HuH-7 (cell line): ENCODE data around the gene RUFY2.
"Not testable (repeated sequence)": the region's sequence is repeated elsewhere in the genome, so short reads cannot be mapped to it uniquely, and the experiment has no call there.

Source experiments
- DNase-seq: peaks from one replicate; pipeline ENCODE4 v3.0.0; 2011; ENCODE audit warnings: low spot score

The RUFY2 gene

DNA sequence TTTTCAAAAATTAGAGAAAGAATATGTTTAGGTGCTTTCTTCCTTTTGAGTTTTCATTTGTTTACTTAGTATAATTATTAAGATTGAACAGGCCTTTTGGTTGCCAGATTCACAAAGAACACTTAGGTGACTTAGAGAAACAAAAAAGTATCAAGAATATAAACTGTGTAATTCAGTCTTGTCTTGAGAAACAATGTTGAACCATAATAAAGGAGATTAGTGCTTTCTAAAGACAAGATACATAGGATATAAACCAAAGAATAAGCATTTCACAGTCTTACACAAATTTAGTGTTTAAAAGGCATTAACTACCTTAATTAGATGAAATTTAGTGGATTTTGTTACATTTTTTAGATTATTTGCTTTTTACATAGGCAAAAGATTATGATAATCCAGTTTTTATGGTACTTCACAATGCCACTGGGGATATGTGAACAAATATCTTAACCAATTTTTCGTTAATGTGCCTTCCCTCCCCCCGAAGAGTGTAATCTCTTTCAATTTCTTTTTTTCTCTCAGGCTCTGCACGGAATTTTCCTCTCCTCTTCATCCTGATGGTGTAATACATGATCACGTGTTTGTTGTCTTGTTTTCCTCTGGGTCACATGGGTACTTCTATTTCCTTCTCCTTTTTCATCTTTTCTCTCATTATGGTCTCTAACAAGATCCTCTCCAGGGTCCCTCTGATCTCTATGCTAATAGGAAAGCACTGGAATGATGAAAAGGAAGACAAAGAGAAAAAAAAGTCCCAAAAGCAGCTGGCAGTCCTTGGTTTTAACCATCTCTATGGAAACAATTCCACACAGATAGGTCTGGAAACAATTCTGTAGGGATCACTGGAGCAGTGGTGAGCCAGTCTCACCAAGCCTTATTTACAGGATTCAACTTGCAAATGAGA is 78.9 kb downstream of the RUFY2 start:
- DNase-seq = peak; percentile 48

DNA sequence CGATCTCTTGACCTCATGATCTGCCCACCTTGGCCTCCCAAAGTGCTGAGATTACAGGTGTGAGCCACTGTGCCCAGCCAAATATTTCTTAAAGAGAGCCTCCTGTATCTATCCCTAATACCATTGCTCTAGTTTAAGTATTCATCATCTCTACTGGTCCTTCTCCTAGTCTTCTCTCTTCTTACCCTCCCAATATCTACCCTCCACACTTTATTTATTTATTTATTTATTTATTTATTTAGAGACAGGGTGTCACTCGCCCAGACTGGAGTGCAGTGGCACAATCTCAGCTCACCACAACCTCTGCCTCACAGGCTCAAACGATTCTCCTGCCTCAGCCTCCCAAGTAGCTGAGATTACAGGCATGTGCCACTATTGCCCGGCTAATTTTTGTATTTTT is 82.7 kb downstream of the RUFY2 start:
- DNase-seq = not testable (repeated sequence)

DNA sequence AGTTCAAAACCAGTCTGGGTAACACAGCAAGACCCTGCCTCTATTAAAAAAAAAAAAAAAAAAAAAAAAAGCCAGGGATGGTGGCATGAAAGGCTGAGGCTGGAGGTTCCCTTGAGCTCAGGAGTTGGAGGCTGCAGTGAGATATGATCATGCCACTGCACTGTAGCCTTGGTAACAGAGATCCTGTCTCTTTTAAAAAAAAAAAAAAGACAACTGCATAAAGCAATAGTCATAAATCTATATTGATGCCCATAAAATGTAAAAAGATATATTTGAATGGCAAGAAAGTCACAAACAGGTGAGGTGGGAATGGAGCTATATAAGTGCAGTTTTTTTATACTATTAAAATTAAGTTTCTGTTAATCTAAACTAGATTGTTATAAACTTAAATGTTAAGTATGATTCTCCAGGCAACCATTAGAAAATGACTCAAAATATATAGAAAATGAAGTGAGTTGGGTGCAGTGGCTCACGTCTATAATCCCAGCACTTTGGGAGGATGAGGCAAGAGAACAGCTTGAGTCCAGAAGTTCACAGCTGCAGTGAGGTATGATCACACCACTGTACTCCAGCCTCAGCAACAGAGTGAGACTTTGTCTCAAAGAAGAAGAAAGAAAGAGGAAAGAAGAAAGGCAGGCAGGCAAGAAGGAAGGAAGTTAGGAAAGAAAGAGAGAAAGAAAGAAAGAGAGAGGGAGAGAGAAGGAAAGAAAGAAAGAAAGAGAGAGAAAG is 88.6 kb downstream of the RUFY2 start:
- no peak for DNase-seq

DNA sequence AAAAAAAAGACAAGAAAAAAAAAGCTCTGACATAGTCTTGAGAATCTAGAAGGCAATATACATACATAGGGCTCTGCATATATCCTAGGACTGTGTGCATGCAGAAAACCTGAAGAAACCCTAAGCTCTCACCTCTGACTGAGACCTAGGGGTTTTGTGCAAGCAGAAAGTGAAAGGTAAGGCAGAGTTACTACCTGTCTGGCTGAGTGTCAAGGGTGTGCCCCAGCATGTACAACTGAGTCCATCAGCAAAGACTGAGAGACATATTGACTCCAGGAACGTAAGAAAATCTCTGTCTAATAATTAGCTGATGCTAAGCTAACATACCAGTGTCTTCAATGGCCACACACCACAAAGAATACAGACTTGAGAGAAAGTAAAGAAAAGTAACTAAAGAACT is 91.5 kb downstream of the RUFY2 start:
- no peak for DNase-seq

DNA sequence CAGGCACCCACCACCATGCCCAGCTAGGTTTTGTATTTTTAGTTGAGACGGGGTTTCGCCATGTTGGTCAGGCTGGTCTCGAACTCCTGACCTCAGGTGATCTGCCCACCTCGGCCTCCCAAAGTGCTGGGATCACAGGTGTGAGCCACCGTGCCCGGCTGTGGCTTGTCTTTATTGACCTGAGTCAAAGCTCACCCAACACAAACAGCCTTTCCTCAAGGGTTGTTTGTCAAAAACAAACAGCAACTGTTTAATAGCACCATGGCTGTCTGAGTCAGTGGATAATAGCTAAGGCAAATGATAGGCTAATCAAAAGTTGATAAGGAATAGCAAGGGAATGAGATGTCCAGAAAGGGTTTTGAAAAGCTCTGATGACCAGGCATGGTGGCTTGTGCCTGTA is 92.1 kb downstream of the RUFY2 start:
- DNase-seq = not testable (repeated sequence)

DNA sequence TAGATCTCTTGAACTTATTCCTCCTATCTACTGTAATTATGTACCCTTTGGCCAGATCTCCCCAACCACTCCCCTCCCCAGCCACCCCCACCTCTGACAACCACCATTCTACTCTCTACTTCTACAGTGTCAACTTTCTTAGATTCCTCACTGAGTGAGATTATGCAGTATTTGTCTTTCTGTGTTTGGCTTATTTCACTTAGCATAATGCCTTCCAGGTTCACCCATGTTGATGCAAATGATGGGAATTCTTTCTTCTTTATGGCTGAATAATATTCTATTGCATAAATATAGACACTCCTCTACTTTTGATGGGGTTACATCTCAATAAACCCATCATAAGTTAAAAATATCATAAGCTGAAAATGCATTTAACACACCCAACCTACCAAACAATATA is 96.5 kb downstream of the RUFY2 start:
- no peak for DNase-seq

DNA sequence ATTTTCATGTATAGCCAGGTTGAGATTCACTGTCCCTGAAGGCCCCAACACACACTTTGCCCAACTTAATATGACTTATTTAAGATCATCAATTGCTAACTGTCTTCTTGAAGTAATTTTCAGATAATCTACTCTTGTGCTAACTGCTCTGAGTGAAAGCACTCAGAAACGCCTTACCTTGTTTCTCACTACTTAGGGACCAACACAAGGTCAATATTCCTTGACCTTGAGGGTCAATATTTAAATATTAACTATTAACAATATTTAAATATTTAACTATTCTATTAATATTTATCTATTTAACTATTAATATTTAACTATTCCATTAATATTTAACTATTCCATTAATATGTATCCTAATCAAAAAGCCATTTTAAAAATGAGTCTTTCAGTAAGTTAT is 101.2 kb downstream of the RUFY2 start:
- DNase-seq = no peak

DNA sequence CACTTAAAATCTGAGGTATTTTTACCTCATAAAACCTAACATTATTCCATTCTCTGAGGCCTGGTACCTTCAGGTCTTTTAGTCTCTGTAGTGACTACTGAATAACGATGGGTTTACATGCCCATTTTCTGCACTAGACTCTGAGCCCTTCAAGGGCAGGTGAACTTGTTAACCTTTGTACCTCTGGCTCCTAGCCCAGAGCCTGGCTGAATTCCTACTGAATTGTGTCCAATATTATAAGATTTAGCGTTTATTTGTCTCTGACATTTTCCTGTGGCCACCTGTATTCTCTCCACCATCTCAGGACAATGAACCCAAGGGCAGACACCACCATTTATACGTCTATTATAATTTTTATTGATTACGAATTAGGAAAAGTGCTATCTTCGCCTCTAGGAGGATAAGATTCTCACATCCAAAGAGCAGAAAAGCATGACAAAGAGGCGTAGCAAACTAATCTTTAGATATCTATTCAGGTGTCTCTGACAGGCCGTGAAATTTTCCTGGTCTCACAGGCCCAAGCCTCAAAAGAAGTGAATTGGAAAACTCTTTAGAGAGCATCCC is 103.1 kb downstream of the RUFY2 start:
- no peak for DNase-seq

DNA sequence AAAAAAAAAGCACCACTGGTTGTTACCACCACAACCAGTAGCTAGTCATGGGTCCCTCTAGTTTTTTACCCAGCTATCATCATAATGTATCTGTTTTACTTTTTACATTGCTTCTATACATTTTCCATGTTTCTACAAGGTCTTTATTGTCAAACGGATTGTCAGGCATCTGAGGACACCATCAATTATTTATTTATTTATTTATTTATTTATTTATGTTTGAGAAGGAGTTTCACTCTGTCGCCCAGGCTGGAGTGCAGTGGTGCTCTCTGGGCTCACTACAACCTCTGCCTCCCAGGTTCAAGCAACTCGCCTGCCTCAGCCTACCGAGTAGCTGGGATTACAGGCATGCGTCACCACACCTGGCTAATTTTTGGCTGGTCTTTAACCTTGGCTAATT is 104.2 kb downstream of the RUFY2 start:
- no peak for DNase-seq

DNA sequence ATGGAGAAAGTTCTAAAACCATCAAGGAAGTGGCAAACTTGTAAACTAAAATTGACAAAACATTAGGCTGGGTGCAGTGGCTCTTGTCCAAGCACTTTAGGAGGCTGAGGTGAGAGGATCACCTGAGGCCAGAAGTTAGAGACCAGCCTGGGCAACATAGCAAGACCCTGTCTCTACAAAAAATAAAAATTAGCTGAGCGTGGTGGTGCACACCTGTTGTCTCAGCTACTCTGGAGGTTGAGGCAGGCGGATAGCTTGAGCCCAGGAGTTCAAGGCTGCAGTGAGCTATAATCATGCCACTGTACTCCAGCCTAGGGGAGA is 104.6 kb downstream of the RUFY2 start:
- DNase-seq = no peak

DNA sequence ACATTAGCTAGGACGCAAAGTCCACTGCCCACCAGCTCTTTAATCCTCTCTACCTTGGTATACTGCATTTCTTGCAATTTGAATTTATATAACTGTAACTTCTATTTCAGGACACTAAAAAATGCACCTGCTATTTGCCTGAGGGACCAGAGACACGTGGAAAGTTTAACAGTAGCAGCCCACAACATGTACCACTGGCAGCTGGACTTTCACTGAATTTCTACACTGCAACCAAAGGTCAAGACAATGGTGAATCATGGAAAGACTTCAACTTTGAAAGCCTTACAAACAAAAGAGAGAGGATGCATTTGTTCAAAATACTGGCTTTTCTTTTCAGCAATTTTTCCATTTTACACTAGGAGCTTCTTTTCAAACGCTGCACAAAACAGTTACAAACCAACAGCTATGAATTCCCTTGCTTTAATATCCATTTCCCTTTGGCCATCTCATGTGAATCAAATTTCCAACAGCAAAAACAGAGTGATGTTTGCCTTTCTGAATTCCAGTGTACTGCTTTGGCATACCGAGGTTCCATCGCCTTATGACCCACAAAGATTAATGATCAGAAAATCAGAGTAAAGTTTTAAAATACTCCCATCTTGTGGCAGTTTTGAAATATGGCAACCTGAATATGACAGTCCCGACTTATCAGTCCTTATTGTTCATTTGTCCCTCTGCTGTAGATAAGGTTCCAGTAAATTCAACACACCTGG is 105.1 kb downstream of the RUFY2 start:
- DNase-seq = peak; percentile 11

DNA sequence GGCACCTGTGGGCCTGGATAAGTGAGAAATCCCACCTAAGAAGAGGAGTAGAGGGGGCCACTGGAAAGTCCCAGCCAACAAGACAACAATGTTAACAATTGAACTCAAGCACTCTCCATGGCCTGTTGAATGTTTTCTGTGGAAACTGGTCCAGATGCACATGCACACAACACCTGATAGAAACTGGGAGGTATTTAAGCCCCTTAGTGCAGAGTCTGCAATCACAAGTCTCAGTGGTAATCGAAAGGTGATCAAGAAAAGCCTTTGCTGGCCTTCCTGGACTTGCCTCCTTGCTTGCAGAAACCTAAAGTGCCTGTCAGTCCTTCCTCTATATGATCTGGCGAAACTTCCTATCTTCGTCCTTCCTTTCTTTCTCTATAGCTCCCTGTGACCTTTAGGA is 105.8 kb downstream of the RUFY2 start:
- no peak for DNase-seq

DNA sequence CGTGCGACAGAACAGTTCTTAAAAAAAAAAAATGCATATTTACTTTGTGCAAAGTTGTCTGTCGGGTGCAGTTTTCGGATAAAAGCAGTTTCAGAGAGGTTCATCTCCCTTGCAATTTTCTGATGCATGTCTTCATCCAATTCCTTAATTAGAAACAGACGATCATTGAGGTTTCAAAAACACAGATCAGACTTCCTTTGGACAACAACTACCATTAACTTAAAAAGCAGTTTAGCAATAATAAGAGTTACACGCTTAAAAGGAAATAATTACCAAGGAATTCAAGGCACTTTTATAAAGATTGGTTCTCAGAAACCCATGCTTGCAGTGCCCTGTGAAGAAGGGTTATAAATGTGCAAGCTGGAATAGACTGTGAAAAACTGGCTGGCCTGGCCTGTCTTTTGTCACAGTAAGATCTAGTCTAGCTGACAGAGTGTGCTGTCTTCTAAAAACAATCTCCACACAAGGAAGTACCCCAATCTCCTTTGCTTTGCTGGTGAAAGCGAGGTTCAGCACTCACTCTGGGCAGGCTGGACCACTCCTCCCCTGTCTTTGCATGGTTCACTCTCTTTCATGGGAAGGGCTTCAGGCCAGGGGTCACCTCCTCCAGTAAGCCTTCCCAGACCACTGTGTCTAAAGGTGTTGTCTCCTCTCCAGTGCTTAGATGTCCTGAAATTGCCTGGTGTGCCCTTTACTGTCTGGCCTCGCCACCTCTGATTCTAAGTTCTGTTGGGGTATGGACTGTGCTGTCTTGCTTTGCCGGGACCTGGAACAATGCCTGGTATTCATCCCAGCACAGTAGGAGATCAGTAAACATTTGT is 110.0 kb downstream of the RUFY2 start:
- no peak for DNase-seq
